Suppressor macrophage (primary cell): ENCODE data around the gene REEP6.

Experiments
- DNase-seq, 4 experiments: peaks; one replicate each; pipeline ENCODE4 v3.0.0-alpha.2; 2020 to 2022
- total RNA-seq, 17 experiments: gene quantifications; one replicate each; lab custom pipeline; 2026; ENCODE audit warnings: mixed read lengths in 6 of 17, inconsistent platforms in 3 of 17; lab: John Stamatoyannopoulos, UW

The REEP6 gene
- 0.35 to 2.1 (median 0.87) reads per million in 17 experiments for total RNA-seq

- DNase-seq, result no peak
Measured at GRCh38 chr19:1491114-1491848, at the start of gene REEP6. Gene REEP6 (plus strand): TSS chr19:1491181. CDS start chr19:1491270, 89 bp downstream.

- DNase-seq, result no peak
Measured at GRCh38 chr19:1441677-1442438, 49.1 kb upstream of the REEP6 start.

GRCh38 chr19:1445185-1445931, 45.6 kb upstream of the REEP6 start:
- DNase-seq, result peak; percentile 71 to 90 (median 88)

- DNase-seq, result peak in 1 of 4 experiments; percentile 24
Measured at GRCh38 chr19:1445932-1446712, 44.9 kb upstream of the REEP6 start.

GRCh38 chr19:1446713-1447481, 44.1 kb upstream of the REEP6 start:
- peak in 3 of 4 experiments; percentile 22 to 48 (median 34) for DNase-seq

- DNase-seq, result no peak
Measured at GRCh38 chr19:1447504-1447903, 43.5 kb upstream of the REEP6 start.

GRCh38 chr19:1447944-1448343, 43.0 kb upstream of the REEP6 start:
- no peak for DNase-seq

- DNase-seq, result peak in 1 of 4 experiments; percentile 46
Measured at GRCh38 chr19:1449467-1450442, 41.2 kb upstream of the REEP6 start, which contains the start of gene APC2. Gene APC2 (plus strand): TSS chr19:1450121. CDS start chr19:1453002, 2,881 bp downstream.

GRCh38 chr19:1450735-1451731, 39.9 kb upstream of the REEP6 start:
- DNase-seq, result no peak

- no peak for DNase-seq
Measured at GRCh38 chr19:1451916-1452801, 38.8 kb upstream of the REEP6 start.

- DNase-seq, result no peak
Measured at GRCh38 chr19:1452802-1453524, 38.0 kb upstream of the REEP6 start.

GRCh38 chr19:1453525-1454364, 37.2 kb upstream of the REEP6 start:
- DNase-seq, result peak; percentile 23 to 56 (median 43)

- DNase-seq, result no peak
Measured at GRCh38 chr19:1455002-1455335, 36.0 kb upstream of the REEP6 start.

GRCh38 chr19:1455336-1456120, 35.5 kb upstream of the REEP6 start:
- peak; percentile 51 to 70 (median 60) for DNase-seq
